GM12873 (cell line): ENCODE data around the gene MTCH1.

Source experiments
- TF ChIP-seq, protein P1 (sequence below): IDR thresholded peaks from 2 replicates; pipeline ENCODE4 v1.5.1; 2012; ENCODE audit warnings: low read depth, mild to moderate bottlenecking, moderate library complexity, low read length, control low read depth; ENCODE audit not compliant: insufficient read depth; ENCODE audit errors: missing control alignments

Gene MTCH1

DNA sequence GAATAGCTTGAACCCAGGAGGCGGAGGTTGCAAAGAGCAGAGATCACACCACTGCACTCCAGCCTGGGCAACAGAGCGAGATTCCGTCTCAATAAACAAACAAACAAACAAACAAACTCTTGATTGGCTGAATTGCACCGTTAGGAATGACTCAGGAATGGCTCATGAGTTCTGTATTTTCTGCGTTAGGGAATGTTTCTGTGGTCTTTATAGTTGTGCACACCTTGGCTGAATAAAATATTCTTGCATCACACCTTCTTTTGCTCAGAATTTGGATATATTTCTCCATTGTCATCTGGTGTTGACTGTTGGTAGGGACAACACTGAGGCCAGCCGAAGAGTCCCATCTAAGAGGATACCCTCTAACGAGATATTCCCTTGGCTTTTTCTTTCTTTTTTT lies 51.1 kb downstream of the MTCH1 start:
- TF ChIP-seq, protein P1, sequence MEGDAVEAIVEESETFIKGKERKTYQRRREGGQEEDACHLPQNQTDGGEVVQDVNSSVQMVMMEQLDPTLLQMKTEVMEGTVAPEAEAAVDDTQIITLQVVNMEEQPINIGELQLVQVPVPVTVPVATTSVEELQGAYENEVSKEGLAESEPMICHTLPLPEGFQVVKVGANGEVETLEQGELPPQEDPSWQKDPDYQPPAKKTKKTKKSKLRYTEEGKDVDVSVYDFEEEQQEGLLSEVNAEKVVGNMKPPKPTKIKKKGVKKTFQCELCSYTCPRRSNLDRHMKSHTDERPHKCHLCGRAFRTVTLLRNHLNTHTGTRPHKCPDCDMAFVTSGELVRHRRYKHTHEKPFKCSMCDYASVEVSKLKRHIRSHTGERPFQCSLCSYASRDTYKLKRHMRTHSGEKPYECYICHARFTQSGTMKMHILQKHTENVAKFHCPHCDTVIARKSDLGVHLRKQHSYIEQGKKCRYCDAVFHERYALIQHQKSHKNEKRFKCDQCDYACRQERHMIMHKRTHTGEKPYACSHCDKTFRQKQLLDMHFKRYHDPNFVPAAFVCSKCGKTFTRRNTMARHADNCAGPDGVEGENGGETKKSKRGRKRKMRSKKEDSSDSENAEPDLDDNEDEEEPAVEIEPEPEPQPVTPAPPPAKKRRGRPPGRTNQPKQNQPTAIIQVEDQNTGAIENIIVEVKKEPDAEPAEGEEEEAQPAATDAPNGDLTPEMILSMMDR, result no peak

DNA sequence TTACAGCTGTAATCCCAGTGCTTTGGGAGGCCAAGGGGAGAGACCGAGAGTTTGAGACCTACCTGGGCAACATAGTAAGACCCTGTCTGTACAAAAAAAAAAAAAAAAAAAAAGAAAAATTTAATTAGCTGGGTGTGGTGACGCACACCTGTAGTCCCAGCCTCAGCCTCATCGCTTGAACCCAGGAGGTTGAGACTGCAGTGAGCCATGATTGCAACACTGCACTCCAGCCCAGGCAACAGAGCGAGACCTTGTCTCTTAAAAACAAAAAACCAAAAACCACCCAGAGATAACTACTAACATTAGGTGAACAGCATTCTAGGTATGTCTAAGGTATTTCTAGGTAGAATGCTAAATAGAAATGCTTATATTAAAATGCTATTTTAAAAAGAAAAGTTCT lies 52.5 kb downstream of the MTCH1 start:
- TF ChIP-seq, protein P1, result no peak

DNA sequence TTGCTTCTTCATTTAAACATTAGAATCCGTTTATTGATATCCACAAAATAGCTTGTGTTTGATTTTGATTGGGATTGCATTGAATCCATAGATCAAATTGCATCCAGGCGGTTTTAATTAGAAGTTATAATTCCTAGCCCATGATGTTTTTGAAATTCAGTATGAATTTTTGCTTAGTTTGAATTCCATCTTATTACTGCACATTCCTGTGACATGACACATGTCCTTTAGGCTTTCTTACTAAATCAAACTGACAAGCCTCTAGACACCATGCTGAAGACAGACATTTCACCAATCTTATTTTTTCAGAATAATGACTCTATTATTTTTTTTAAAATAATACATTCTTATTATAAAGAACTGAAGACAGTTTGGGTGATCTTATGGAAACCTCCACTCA lies 52.9 kb downstream of the MTCH1 start:
- TF ChIP-seq, protein P1, result no peak

DNA sequence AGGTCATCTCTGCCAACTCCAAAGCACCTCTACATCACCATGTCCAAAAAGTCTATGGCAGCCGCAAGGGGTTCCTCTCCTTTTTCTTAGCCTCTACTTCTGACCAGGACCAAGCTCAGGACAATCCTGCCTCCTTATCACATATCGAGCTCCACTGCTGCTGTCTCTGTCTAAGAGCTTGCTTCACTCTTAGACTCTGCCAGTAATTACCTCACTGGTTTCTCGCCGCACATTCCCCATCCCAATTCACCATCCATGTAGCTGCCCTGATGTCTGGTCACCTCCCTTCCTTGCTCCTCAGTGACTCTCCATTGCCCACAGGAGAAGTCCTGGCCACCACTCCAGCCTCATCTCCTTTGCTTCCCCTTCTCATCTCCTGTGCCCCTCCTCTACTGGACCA lies 55.5 kb downstream of the MTCH1 start:
- TF ChIP-seq, protein P1, result no peak

DNA sequence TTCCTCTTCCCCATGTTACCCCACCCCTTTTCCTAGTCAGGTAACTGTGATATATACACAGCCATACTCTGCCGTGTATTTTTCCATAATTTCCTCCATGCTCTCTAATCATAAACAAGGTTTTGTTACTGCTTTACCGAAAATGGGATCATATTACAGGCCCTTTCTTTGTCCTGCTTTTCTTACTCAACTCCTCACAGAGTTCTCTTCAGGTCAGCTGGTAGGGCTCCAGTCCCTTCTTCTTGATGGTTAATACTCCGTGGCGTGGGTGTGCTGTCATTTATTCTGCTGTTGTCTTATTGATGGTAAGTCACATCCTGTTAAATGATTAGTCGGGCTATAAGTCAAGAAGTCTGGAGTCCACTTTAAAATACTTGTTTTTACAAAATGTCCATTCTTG lies 56.4 kb downstream of the MTCH1 start:
- TF ChIP-seq, protein P1, result no peak

DNA sequence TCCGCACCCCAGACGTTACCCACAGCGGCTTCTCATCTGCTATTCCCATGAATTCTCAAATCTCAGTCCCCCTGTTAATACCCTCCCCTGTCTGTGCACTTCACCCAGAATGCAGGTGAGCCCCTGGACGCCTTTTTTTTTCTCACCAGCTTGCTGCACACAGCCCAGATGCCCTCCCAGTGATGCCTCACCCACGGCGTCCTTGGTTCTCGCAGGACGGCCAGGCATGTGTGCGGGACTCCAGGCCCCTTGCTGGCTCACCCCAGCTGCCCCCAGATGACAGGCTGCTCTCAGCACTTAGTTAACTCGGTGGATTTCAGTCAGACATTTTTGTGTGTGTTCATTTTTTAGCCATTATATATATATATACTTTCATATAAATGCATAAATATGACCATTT lies 56.8 kb downstream of the MTCH1 start:
- TF ChIP-seq, protein P1, result no peak

DNA sequence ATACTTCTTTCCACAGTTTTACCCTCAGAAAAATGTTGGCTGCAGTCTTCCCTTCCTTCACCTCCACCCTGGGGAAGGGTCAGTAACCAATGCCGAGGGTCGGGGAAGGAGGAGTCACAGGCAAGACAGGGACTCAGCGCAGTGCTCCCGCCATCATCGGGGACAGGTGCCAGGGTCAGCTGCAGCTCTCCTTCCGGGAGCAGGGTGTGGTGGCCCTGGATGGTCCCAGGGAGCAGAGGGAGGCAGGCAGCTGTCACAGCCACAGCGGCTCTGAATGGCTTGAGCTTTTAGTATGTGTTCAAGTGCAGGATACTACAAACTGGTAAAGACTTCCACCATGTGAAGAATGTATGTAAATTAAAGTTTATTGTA lies 57.5 kb downstream of the MTCH1 start:
- TF ChIP-seq, protein P1, result no peak

DNA sequence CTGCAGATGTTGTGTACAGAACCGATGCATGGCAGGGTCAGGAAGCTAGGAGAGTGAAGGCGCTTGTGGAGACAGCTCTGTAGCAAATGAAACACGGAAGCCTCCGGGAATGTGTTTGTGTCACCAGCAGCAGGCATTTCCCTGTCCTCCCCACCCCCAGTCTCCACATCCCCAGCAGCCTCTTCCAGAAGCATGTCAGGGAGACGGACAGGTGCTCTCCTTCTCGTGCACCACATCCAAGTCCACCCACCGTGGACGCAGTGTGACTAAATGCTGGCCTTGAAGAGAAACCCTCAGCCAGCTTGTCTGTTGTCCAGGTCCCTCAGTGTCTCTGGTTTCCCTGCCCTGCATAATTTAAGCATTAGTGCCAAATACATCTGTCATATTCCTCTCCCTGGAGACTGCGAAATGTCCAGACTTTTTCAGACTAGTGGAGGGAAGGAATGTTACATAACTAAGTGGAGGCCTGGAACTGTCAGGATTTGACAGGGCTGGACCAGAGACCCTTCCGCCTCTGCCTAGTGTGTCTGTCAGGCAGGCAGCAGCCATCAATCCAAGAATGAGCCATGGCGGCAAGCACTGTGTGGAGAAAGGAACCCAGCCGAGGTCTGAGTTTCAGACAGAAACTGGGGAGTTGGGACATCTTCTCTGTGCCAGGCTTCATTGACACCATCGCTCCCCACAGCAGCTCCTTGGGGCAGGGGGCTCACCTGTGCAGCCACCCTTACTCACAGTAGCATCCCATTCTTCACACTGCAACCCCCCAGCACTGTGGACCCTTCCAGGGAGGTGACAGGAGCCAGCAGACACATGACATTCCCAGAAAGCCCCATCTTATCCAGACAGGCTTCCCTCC lies 58.1 kb downstream of the MTCH1 start:
- TF ChIP-seq, protein P1, result no peak
